ENCODE results near the gene VSIG4.

Gene VSIG4

DNA sequence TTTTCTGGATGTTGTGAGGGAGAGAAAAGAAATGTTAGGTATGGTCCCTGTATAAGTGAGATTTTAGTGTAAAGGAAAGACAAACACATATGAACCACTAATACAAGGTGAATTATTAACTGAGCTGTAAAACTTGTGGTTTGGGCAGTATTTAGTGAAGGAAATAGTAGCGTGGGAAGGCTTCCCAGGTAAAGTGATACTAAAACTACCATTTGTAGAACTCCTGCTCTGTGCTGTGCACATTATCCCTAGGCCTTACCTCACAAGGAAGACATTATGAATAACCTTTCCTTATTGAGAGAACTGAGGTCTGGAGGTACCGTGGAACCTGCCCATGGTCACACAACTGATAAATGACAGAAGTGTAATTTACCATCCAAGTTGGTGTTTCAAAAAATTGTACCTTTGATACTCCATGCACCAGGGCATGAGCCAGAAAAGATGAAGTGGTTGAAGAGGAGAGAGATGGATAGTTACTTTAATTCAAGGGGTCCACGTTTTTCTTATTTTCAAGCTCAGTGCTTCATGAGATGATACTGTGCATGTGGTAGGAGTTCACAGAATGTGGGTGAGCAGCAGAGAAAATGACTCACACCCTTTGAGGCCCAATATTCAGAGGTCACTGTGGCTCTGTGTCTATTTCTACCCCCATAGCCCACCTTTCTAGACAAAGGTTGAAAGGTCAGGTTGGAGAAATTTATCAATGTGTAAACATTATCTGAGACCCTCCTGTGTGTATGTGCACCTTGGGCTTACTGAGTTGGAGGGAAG, 2.6 kb upstream of the VSIG4 start:
- H3K36me3 ChIP-seq (ENCODE audit: control insufficient read depth in 2 of 2, insufficient read depth in 1 of 2, low read length in 2 of 2) = no peaks in the 10 kb centered on the region
- H3K4me1 ChIP-seq (ENCODE audit: control insufficient read depth, insufficient read depth, low read length) = no peaks in the 10 kb centered on the region
- CTCF ChIA-PET = interaction anchor here (0.6 to 1.0 kb wide), 2 partner anchors 12 to 90 kb away, joined by 4 to 6 read pairs; no protein-coding TSS in a partner anchor
- TF ChIP-seq, protein P1, sequence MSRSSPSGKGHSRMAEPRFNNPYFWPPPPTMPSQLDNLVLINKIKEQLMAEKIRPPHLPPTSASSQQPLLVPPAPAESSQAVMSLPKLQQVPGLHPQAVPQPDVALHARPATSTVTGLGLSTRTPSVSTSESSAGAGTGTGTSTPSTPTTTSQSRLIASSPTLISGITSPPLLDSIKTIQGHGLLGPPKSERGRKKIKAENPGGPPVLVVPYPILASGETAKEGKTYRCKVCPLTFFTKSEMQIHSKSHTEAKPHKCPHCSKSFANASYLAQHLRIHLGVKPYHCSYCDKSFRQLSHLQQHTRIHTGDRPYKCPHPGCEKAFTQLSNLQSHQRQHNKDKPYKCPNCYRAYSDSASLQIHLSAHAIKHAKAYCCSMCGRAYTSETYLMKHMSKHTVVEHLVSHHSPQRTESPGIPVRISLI (tag by site-specific recombination; IDR thresholded peaks at IDR 0.05) = no peak
- TF ChIP-seq ZNF202 (tag by site-specific recombination; IDR thresholded peaks at IDR 0.05; ENCODE audit: borderline replicate concordance) (no peak), SP7 (tag by site-specific recombination; IDR thresholded peaks at IDR 0.05) (no peak), REPIN1 (tag by site-specific recombination; IDR thresholded peaks at IDR 0.05; ENCODE audit: low read depth) (no peak), ZSCAN23 (tag by site-specific recombination; IDR thresholded peaks at IDR 0.05) (no peak), ZNF473 (tag by site-specific recombination; IDR thresholded peaks at IDR 0.05) (no peak), ZNF138 (tag by site-specific recombination; IDR thresholded peaks at IDR 0.05; ENCODE audit: borderline replicate concordance) (no peak)
- TF ChIP-seq, protein P2, sequence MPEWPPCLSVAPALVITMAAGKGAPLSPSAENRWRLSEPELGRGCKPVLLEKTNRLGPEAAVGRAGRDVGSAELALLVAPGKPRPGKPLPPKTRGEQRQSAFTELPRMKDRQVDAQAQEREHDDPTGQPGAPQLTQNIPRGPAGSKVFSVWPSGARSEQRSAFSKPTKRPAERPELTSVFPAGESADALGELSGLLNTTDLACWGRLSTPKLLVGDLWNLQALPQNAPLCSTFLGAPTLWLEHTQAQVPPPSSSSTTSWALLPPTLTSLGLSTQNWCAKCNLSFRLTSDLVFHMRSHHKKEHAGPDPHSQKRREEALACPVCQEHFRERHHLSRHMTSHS (tag by site-specific recombination; IDR thresholded peaks at IDR 0.05) = no peak
- TF ChIP-seq, protein P3, sequence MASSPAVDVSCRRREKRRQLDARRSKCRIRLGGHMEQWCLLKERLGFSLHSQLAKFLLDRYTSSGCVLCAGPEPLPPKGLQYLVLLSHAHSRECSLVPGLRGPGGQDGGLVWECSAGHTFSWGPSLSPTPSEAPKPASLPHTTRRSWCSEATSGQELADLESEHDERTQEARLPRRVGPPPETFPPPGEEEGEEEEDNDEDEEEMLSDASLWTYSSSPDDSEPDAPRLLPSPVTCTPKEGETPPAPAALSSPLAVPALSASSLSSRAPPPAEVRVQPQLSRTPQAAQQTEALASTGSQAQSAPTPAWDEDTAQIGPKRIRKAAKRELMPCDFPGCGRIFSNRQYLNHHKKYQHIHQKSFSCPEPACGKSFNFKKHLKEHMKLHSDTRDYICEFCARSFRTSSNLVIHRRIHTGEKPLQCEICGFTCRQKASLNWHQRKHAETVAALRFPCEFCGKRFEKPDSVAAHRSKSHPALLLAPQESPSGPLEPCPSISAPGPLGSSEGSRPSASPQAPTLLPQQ (tag by site-specific recombination; IDR thresholded peaks at IDR 0.05) = no peak
- TF ChIP-seq, protein P4, sequence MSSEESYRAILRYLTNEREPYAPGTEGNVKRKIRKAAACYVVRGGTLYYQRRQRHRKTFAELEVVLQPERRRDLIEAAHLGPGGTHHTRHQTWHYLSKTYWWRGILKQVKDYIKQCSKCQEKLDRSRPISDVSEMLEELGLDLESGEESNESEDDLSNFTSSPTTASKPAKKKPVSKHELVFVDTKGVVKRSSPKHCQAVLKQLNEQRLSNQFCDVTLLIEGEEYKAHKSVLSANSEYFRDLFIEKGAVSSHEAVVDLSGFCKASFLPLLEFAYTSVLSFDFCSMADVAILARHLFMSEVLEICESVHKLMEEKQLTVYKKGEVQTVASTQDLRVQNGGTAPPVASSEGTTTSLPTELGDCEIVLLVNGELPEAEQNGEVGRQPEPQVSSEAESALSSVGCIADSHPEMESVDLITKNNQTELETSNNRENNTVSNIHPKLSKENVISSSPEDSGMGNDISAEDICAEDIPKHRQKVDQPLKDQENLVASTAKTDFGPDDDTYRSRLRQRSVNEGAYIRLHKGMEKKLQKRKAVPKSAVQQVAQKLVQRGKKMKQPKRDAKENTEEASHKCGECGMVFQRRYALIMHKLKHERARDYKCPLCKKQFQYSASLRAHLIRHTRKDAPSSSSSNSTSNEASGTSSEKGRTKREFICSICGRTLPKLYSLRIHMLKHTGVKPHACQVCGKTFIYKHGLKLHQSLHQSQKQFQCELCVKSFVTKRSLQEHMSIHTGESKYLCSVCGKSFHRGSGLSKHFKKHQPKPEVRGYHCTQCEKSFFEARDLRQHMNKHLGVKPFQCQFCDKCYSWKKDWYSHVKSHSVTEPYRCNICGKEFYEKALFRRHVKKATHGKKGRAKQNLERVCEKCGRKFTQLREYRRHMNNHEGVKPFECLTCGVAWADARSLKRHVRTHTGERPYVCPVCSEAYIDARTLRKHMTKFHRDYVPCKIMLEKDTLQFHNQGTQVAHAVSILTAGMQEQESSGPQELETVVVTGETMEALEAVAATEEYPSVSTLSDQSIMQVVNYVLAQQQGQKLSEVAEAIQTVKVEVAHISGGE (tag by site-specific recombination; conservative IDR thresholded peaks at IDR 0.05; ENCODE audit: low read depth) = no peak
- TF ChIP-seq, protein P5, sequence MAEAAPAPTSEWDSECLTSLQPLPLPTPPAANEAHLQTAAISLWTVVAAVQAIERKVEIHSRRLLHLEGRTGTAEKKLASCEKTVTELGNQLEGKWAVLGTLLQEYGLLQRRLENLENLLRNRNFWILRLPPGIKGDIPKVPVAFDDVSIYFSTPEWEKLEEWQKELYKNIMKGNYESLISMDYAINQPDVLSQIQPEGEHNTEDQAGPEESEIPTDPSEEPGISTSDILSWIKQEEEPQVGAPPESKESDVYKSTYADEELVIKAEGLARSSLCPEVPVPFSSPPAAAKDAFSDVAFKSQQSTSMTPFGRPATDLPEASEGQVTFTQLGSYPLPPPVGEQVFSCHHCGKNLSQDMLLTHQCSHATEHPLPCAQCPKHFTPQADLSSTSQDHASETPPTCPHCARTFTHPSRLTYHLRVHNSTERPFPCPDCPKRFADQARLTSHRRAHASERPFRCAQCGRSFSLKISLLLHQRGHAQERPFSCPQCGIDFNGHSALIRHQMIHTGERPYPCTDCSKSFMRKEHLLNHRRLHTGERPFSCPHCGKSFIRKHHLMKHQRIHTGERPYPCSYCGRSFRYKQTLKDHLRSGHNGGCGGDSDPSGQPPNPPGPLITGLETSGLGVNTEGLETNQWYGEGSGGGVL (tag by site-specific recombination; IDR thresholded peaks at IDR 0.05) = no peak
- TF ChIP-seq, protein P6, sequence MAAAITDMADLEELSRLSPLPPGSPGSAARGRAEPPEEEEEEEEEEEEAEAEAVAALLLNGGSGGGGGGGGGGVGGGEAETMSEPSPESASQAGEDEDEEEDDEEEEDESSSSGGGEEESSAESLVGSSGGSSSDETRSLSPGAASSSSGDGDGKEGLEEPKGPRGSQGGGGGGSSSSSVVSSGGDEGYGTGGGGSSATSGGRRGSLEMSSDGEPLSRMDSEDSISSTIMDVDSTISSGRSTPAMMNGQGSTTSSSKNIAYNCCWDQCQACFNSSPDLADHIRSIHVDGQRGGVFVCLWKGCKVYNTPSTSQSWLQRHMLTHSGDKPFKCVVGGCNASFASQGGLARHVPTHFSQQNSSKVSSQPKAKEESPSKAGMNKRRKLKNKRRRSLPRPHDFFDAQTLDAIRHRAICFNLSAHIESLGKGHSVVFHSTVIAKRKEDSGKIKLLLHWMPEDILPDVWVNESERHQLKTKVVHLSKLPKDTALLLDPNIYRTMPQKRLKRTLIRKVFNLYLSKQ (tag by site-specific recombination; IDR thresholded peaks at IDR 0.05; ENCODE audit: borderline replicate concordance) = no peak
- H3K27ac ChIP-seq (ENCODE audit: extremely low read depth, low read depth, low read length) = no peak overlapping the region
- no peaks in the 10 kb centered on the region for H3K9me3 ChIP-seq (ENCODE audit: control insufficient read depth, insufficient read depth, low read depth, low read length)
- no peak overlapping the region for H3K4me3 ChIP-seq (ENCODE audit: low read depth, low read length)
- POLR2A ChIA-PET = no interaction called here

DNA sequence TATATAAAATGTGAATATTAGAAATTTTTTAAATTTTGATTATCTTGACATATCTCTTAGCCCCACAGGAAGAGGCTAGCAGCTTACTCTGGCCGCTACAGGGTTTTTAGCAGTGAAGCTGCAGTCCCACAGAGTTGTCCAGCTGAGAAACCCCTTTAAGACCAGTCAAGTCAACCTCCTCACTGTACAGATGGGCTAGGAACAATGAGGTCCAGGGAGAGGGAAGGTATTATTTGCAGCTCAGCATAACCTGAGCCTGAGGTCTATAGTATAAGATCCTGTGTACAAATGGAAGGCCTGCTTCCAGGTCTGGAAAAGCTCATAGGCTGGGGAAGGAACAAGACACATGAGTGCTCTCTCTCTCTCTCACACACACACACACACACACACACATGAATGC, 1.8 kb downstream of the VSIG4 start:
- Histone ChIP-seq H3K4me1 (ENCODE audit: control insufficient read depth, insufficient read depth, low read length) (no peaks in the 10 kb centered on the region), H3K27ac (ENCODE audit: extremely low read depth, low read depth, low read length) (no peak overlapping the region), H3K4me3 (ENCODE audit: low read depth, low read length) (no peak overlapping the region), H3K9me3 (ENCODE audit: control insufficient read depth, insufficient read depth, low read depth, low read length) (no peaks in the 10 kb centered on the region; the same call in 1 of the 2 replicates), H3K36me3 (ENCODE audit: control insufficient read depth in 2 of 2, insufficient read depth in 1 of 2, low read length in 2 of 2) (no peaks in the 10 kb centered on the region)
- CTCF ChIA-PET = no interaction called here
- POLR2A ChIA-PET = no interaction called here
- TF ChIP-seq SCRT2 (tag by site-specific recombination; IDR thresholded peaks at IDR 0.05) = no peak
- TF ChIP-seq, protein P7, sequence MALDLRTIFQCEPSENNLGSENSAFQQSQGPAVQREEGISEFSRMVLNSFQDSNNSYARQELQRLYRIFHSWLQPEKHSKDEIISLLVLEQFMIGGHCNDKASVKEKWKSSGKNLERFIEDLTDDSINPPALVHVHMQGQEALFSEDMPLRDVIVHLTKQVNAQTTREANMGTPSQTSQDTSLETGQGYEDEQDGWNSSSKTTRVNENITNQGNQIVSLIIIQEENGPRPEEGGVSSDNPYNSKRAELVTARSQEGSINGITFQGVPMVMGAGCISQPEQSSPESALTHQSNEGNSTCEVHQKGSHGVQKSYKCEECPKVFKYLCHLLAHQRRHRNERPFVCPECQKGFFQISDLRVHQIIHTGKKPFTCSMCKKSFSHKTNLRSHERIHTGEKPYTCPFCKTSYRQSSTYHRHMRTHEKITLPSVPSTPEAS (tag by site-specific recombination; IDR thresholded peaks at IDR 0.05) = 0 out of 2 replicates have a peak, but pooled peaks have one; percentile 29
